Left colon (tissue), 2 donors: ENCODE data around the gene CDK6. TPM values are rescaled to one million over a fixed set of nuclear protein-coding genes. Genes with fewer than 3 reads are reported as not detected.
A peak's percentile ranks its signal among the peaks of the same experiment; 100 is the strongest.

ENCODE experiments used
- ATAC-seq: fragments of 200-7000 bp; cut with Tn5 transposase; one replicate; pipeline ENCODE4 v1.9.1; 2020; ENCODE audit warnings: mild to moderate bottlenecking, moderate library complexity
- DNase-seq, 2 donors: peaks; one replicate each; pipeline ENCODE4 v3.0.0-alpha.2; 2020
- intact Hi-C, 2 donors: fragments of 100-400 bp; cut with DNase I in 1 of 2; cut with micrococcal nuclease in 1 of 2; formaldehyde crosslinking; loops; one replicate each; pipeline versions ENCODE4 v1.11.2 to v1.14.0; 2022; cut with DNase I, micrococcal nuclease
- total RNA-seq, 2 donors: library from RNA; stranded (reverse); fragmentation: NEBNext Ultra II Directional; extraction: Animal tissue kit (Norgen Biotek cat#: 25700); gene quantifications; one replicate each; pipeline ENCODE4 v1.2.1, GENCODE V29; 2021
- donor health status: DM: no; HTN: no; CAD: no.
- donor health status: DM: yes; HTN: yes; CAD: no.

CDK6 gene
- total RNA-seq, 2 donors from 2014 or later = 27.2 to 35.5 TPM

DNA sequence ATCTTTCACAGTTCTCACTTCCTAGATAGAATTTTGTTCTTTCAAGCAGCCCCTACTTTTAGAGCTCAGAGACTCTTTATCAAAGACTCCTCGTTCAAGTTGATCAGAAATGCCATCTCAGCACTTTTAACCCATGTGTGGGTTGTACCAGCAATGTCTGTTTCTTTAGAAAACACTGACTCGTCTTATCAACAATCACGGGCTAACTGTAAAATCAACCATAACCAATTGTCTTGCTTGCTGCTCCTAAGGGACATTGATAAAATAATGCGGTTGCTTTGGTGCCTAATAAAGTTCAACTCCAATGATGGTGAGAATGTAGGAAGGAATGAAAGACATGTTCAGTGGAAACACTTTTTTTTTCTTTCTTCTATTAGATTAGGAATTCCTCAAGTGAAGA is 12.9 kb upstream of the CDK6 start:
- DNase-seq (no peak), ATAC-seq (no peak)
- intact Hi-C loops = no loop called here

GRCh38 chr7:92848851-92849250 is 12.5 kb upstream of the CDK6 start:
- intact Hi-C loops = no loop called here
- DNase-seq (peak in 1 of 2 donors; percentile 33), ATAC-seq (peak; percentile 98)

DNA sequence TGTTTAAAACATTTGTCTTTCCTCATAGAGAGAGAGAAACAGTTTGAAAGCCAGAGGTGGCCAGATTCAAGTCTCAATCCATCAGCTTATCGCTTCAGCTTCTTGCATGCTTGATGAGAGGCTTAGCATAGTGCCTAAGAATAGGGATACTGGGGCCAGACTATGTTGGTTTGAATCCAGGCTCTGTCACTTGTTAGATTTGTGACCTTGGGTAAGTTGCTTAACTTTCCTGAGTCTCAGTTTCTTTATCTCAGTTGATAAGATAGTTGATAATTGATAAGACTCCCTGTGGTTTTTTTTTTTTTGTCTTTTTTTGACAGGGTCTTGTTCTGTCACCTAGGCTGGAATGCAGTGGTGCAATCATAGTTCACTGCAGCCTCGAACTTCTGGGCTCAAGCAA is 12.1 kb upstream of the CDK6 start:
- DNase-seq = no peak

GRCh38 chr7:92847305-92847704 is 10.9 kb upstream of the CDK6 start:
- no peak for DNase-seq
- no peak for ATAC-seq
- intact Hi-C loops = no loop called here

More for the DNA sequence above, 12.1 kb upstream of the CDK6 start:
- intact Hi-C loops = no loop called here
- ATAC-seq = peak; percentile 28

GRCh38 chr7:92845736-92846135 is 9.4 kb upstream of the CDK6 start:
- ATAC-seq = no peak
- intact Hi-C loops = no loop called here
- DNase-seq = no peak

DNA sequence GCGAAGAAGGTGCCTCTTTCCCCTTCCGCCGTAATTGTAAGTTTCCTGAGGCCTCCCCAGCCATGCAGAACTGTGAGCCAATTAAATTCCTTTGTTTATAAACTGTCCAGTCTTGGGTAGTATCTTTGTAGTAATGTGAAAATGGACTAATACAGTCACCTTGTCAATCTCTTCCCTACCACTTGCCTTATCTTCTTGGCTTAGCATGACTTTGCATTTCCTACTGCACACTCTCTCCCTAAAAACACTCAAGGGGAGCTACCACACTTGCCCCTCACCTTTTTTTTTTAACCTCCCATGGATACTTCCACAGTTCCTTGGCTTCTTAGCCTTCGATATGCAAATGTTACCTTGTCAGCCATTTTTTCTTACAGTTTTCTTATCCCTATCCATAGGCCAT is 7.4 kb upstream of the CDK6 start:
- no peak for DNase-seq
- ATAC-seq = no peak
- intact Hi-C loops = no loop called here

DNA sequence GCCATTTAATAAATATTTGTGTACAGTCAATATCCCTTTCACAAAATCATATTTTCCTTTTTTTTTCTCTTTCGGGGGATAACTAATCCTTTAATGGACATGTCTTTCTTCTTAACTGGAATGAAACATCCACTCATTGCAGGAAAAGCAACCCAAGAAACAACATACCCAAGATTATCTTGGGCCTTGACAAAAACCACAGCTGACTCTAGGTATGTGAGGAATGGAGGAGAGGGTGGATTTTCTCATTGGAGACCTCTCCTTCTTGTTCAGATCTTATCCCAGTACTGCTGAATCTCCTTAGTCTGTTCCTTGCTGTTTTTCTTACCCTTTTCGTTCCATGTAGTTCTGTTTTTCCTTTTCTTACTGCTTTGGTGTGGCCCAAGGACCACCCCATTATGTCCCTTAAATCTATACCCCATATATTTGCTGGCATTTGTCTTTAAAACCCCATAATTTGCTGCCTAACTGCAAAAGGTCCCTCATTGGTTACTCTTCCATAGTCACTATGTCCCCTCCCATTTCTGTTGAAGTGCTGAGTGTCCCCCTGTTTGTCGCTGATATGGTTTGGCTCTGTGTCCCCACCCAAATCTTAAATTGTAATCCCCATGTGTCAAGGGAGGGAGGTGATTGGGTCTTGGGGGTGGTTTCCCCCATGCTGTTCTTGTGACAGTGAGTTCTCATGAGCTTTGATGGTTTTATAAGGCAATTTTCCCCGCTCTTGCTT is 6.8 kb upstream of the CDK6 start:
- DNase-seq = no peak
- intact Hi-C loops = no loop called here
- ATAC-seq = no peak

GRCh38 chr7:92841192-92841591 is 4.8 kb upstream of the CDK6 start:
- no peak for DNase-seq
- no peak for ATAC-seq
- intact Hi-C loops = no loop called here

GRCh38 chr7:92840316-92840715 is 3.9 kb upstream of the CDK6 start:
- intact Hi-C loops = no loop called here
- DNase-seq (no peak), ATAC-seq (no peak)

- DNase-seq (no peak), ATAC-seq (no peak)
- intact Hi-C loops = loop anchor here in 1 of 2 donors (10.0 kb wide), 2 partner anchors 125 to 215 kb away; no protein-coding TSS in a partner anchor
Measured at GRCh38 chr7:92839901-92840300, 3.5 kb upstream of the CDK6 start.

DNA sequence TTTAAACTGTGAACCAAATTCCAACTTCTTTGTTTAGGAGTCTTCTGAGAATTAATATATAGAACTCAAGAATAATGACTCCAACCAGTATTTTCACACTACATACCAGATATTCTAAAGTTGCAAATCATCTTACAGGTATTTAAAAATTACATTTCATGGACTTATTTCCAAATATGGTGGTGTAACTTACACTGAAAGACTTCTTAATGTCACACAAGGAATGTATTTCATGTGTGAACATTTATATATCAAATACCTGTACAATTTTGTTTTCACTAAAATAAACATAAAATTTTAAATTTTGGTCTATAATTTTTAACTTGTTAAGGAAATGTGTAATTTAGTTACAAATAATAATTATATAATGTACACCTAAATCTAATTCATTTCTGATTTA is 2.6 kb upstream of the CDK6 start:
- no peak for ATAC-seq
- intact Hi-C loops = loop anchor here in 1 of 2 donors (10.0 kb wide), 2 partner anchors 124 to 214 kb away; no protein-coding TSS in a partner anchor
- DNase-seq = no peak

DNA sequence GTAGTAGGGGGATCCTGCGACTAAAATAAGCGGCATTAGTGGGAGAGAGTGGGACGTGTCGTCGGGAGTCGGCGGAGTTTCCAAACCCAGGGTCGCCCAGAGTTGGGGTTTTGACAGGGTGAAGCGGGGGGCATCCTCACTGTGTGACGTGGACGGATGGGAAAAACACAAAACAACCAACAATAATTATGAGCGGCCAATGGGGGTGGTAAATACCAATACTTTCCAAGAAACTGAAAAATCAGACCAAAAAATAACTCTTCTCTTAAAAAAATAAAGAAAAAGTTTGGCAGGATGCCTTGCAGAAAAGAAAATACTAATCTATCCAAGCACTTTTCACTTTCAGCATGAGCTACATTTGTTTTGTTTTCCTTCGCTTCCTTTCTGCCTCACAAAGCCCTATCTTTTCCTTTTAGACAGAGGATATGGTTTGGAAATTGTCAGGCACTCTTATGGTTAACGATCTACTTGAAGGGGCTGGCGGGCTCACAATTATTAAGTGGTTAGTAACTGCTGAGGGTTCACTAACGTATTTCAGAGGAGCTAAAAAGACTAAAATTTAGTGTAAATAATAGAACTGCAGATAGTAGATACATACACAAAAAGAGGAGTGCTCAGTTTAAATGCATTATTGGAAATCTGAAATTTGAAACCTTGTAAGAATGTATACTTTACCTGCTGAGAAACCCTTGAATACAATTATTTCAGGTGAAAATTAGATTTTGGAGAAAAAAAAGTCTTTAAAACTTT is 802 bp upstream of the CDK6 start:
- ATAC-seq (no peak), DNase-seq (no peak)
- intact Hi-C loops = loop anchor here in 1 of 2 donors (10.0 kb wide), 2 partner anchors 122 to 212 kb away; no protein-coding TSS in a partner anchor

DNA sequence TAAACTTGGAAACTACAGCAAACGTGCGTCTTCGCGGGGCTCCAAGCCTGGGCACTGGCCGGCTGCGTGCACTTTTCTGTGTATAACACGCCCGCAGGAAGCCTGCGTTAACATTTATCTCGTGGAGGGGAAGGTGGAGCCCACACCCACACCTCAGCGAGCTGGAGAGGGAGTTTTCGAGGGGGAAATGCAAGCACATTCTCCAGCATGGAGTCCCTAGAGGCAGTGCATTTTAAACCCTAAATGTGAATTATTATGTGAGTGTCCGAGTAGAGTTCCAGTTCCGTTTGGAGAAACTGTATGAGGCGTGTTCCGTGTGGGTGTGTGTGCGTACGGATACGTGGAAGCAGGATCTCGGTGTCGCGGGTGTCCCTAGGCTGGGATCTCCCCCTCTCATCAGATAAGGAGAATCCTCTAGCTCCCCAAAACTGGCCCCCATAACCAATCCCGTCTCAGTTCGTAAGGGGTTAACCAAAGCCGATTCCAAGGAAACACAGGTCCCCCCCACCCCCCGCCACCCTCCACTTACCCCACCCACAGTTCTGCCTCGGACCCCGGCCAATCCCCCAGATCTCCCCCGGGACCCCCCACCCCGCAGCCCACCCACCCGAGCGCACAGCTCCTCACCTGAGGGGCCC is 403 bp downstream of the CDK6 start:
- ATAC-seq (peak; percentile 7), DNase-seq (peak; percentile 45 to 53)
- intact Hi-C loops = loop anchor here in 1 of 2 donors (10.0 kb wide), 2 partner anchors 121 to 211 kb away; no protein-coding TSS in a partner anchor

DNA sequence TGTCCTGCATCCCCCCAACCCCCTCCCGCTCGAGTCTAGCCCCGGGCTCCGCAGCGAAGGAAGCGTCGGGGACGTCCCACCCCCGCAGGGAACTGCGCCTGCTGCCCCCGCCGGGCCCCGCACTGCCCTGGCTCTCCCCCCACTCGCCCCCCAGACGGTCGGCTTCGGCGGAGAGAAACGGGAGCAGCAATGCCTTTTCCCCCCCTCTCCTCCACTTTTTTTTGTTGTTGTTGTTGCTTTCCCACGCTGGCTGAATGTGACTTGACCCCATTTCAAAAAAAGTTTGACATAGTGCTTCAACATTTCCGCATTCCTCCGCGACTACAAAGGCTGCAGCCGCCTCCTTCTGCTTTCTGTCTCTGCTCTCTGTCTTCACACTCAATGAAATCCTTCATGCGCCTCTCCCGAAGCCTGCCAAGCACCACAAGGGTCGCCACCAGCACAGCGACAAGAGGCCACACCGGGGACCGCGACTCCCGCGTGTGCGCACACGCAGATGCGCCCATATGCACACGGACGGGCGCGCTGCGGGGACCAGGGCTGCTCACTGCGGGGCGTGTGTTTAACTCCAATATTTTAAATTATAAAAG is 1.0 kb downstream of the CDK6 start:
- ATAC-seq = peak; percentile 34
- intact Hi-C loops = loop anchor here in 1 of 2 donors (10.0 kb wide), 2 partner anchors 121 to 211 kb away; no protein-coding TSS in a partner anchor
- DNase-seq = peak; percentile 65 to 80

DNA sequence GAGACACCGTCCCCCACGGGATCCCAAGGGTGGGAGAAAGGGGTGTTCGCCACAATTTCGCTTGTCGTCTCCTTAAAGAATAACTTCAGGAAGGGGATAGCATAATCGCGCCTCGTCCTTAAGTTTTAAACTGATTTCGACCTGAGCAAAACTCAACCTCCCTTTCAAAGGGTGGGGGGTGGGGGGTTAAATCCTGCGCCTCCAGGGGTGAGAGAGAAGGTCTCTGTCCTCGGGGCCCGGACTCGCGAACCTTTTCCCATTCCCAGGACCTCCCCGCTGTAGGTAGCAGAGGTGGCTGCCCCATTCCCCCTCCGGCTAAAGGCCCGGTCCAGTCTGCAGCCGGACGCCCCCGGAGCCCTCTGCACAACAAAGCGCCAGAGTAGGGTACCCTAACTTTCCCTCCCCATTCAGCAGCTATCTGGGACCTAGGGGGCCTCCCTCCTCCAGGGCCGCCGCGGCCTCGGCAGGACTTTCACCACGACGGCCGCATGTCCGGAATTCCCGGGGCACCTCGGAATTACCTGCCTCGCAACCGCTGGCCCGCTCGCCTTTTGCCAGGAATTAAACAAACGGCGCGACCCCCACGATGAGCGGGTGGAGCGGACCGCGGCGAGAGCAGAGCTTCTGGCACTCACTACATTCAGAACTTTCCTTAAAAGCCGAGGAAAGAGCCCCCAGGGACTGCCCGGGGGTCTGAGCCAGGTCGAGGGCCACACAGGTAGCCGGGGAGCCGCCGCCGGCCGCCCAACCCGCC is 1.7 kb downstream of the CDK6 start:
- ATAC-seq (peak; percentile 5), DNase-seq (peak; percentile 36 to 50)
- intact Hi-C loops = loop anchor here in 1 of 2 donors (10.0 kb wide), 2 partner anchors 120 to 210 kb away; no protein-coding TSS in a partner anchor

GRCh38 chr7:92833766-92834506 is 2.4 kb downstream of the CDK6 start:
- DNase-seq (peak; percentile 88 to 90), ATAC-seq (peak; percentile 69)
- intact Hi-C loops = loop anchor here in 1 of 2 donors (10.0 kb wide), 2 partner anchors 119 to 209 kb away; no protein-coding TSS in a partner anchor

- ATAC-seq (peak; percentile 79), DNase-seq (peak; percentile 88 to 94)
- intact Hi-C loops = loop anchor here in 1 of 2 donors (10.0 kb wide), 2 partner anchors 118 to 208 kb away; no protein-coding TSS in a partner anchor
Measured at GRCh38 chr7:92833024-92833765, 3.2 kb downstream of the CDK6 start.
